Sigmoid colon (tissue), 4 donors: ENCODE data around the gene SOS1.

Source experiments
- POLR2A ChIP-seq, 2 donors: fragments of 450-650 bp; IDR thresholded peaks; one replicate each; pipeline ENCODE4 v1.6.1; 2016; ENCODE audit warnings: antibody characterized with exemption in 2 of 2, mild to moderate bottlenecking in 2 of 2, moderate library complexity in 2 of 2
- POLR2AphosphoS5 ChIP-seq, 4 donors: sonication (generic); formaldehyde crosslinking; IDR thresholded peaks; one replicate each; pipeline ENCODE4 v1.6.1; 2017; ENCODE audit warnings: antibody characterized with exemption in 4 of 4
- TF ChIP-seq, protein P1 (sequence below), 4 experiments: fragments of 450-650 bp in 3 of 4; fragments of 200-600 bp in 1 of 4; IDR thresholded peaks; one replicate each; pipeline ENCODE4 v1.5.1; 2016 to 2019; ENCODE audit warnings: antibody characterized with exemption in 4 of 4, mild to moderate bottlenecking in 3 of 4, moderate library complexity in 2 of 4

DNA sequence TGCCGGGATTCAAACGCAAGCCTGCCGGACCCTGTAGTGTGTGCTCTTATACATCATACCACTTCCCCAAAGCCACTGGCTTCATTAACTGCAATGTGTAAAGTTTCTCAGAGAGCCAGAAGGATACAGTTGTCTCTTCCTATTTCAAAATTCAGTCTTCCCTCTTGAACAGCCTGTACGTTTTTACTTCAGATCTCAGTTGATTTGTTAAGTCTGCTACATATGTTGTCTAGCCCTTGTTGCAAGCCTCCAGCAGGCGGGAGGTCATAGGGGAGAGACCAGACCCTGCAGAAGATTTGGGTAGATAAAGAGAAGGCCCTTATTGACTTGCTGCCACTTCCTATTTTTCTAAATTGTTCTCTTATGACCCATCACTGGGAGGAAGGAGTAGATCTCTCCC is 174.9 kb downstream of the SOS1 start:
- TF ChIP-seq, protein P1, sequence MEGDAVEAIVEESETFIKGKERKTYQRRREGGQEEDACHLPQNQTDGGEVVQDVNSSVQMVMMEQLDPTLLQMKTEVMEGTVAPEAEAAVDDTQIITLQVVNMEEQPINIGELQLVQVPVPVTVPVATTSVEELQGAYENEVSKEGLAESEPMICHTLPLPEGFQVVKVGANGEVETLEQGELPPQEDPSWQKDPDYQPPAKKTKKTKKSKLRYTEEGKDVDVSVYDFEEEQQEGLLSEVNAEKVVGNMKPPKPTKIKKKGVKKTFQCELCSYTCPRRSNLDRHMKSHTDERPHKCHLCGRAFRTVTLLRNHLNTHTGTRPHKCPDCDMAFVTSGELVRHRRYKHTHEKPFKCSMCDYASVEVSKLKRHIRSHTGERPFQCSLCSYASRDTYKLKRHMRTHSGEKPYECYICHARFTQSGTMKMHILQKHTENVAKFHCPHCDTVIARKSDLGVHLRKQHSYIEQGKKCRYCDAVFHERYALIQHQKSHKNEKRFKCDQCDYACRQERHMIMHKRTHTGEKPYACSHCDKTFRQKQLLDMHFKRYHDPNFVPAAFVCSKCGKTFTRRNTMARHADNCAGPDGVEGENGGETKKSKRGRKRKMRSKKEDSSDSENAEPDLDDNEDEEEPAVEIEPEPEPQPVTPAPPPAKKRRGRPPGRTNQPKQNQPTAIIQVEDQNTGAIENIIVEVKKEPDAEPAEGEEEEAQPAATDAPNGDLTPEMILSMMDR (IDR thresholded peaks at IDR 0.05): no peak
- TF ChIP-seq POLR2AphosphoS5 (IDR thresholded peaks at IDR 0.05): no peak
- TF ChIP-seq POLR2A (IDR thresholded peaks at IDR 0.05): no peak
